CD4-positive, alpha-beta T cell (primary cell): Measurements from ENCODE around the gene RAD54L2. TPM values are rescaled to one million over a fixed set of nuclear protein-coding genes. Genes with fewer than 3 reads are reported as not detected.

ENCODE experiments used
- ATAC-seq: fragments of 200-7000 bp; cut with Tn5 transposase; one replicate; pipeline ENCODE4 v1.10.0; 2022; ENCODE audit warnings: mild to moderate bottlenecking; ENCODE audit not compliant: poor library complexity
- CTCF ChIA-PET: fragments of 350-600 bp; sonication (Branson Sonifier 250); formaldehyde crosslinking; loops from one replicate; lab custom pipeline; 2021; ENCODE audit warnings: antibody characterized with exemption, inconsistent platforms; lab: Charles Lee
- POLR2A ChIA-PET: fragments of 350-600 bp; sonication (Branson Sonifier 250); formaldehyde crosslinking; loops from one replicate; lab custom pipeline; 2021; ENCODE audit warnings: antibody characterized with exemption, inconsistent platforms; lab: Charles Lee
- DNase-seq, 14 experiments: peaks; one replicate each; pipeline ENCODE4 v3.0.0-alpha.2; 2013 to 2020; ENCODE audit warnings: mixed read lengths in 2 of 14
- H3K27ac ChIP-seq, 2 donors: one replicate each; pipeline versions ENCODE4 v1.5.1 to v1.7.0; 2013; ENCODE audit warnings: low read length in 2 of 2, low read depth in 1 of 2, mild to moderate bottlenecking in 1 of 2
- H3K27me3 ChIP-seq, 2 experiments: 1 replicate in 1 of 2; 2 replicates in 1 of 2; pipeline versions ENCODE4 v1.6.1 to v1.7.0; 2013; ENCODE audit warnings: low read length in 2 of 2, control low read depth in 1 of 2, mild to moderate bottlenecking in 1 of 2, moderate library complexity in 1 of 2; ENCODE audit not compliant: insufficient read depth in 2 of 2, control insufficient read depth in 1 of 2
- H3K36me3 ChIP-seq: one replicate; pipeline ENCODE4 v1.6.1; 2013; ENCODE audit warnings: low read length, control low read depth; ENCODE audit not compliant: insufficient read depth
- H3K4me1 ChIP-seq: one replicate; pipeline ENCODE4 v1.6.1; 2013; ENCODE audit warnings: low read length, control low read depth; ENCODE audit not compliant: insufficient read depth
- H3K4me3 ChIP-seq: one replicate; pipeline ENCODE4 v1.5.1; 2013; ENCODE audit warnings: mild to moderate bottlenecking, low read length, moderate library complexity
- H3K9me3 ChIP-seq, 2 experiments: 1 replicate in 1 of 2; 2 replicates in 1 of 2; pipeline versions ENCODE4 v1.6.1 to v1.7.0; 2013; ENCODE audit warnings: low read length in 2 of 2, mild to moderate bottlenecking in 2 of 2, control low read depth in 1 of 2, moderate library complexity in 1 of 2; ENCODE audit not compliant: control insufficient read depth in 1 of 2, insufficient read depth in 1 of 2
- H3K27ac Mint-ChIP-seq: one replicate; pipeline ENCODE4 v1.8.0; 2020; ENCODE audit warnings: mixed read lengths
- H3K27me3 Mint-ChIP-seq: one replicate; pipeline ENCODE4 v1.8.0; 2021; ENCODE audit warnings: mixed read lengths
- H3K36me3 Mint-ChIP-seq: one replicate; pipeline ENCODE4 v1.8.0; 2021; ENCODE audit warnings: low read depth, mixed read lengths
- H3K4me1 Mint-ChIP-seq: one replicate; pipeline ENCODE4 v1.8.0; 2021; ENCODE audit warnings: low read depth, mixed read lengths
- H3K4me3 Mint-ChIP-seq: one replicate; pipeline ENCODE4 v1.8.0; 2020; ENCODE audit warnings: mild to moderate bottlenecking, mixed read lengths
- H3K9me3 Mint-ChIP-seq: one replicate; pipeline ENCODE4 v1.8.0; 2020; ENCODE audit warnings: mixed read lengths
- intact Hi-C, 2 experiments: fragments of 100-400 bp; cut with DNase I in 1 of 2; cut with micrococcal nuclease in 1 of 2; formaldehyde crosslinking; loops; one replicate each; pipeline versions ENCODE4 v1.15.1 to v1.9.0; 2023 to 2025; cut with DNase I, micrococcal nuclease
- total RNA-seq, 174 experiments: library from RNA in 2 of 174; stranded (reverse) in 2 of 174; gene quantifications; one replicate each; pipeline ENCODE4 v1.2.3 and lab custom pipeline; 2021 to 2026
- TF ChIP-seq, protein P1 (sequence below): fragments of 200-600 bp; IDR thresholded peaks from one replicate; pipeline ENCODE4 v1.8.0; 2022; ENCODE audit warnings: antibody characterized with exemption, mild to moderate bottlenecking

Gene RAD54L2
- total RNA-seq, 2 experiments from 2014 or later = 39.9 to 41.7 TPM

- H3K4me1 ChIP-seq = peaks cover 24% of the 10 kb centered on the region
- TF ChIP-seq, protein P1, sequence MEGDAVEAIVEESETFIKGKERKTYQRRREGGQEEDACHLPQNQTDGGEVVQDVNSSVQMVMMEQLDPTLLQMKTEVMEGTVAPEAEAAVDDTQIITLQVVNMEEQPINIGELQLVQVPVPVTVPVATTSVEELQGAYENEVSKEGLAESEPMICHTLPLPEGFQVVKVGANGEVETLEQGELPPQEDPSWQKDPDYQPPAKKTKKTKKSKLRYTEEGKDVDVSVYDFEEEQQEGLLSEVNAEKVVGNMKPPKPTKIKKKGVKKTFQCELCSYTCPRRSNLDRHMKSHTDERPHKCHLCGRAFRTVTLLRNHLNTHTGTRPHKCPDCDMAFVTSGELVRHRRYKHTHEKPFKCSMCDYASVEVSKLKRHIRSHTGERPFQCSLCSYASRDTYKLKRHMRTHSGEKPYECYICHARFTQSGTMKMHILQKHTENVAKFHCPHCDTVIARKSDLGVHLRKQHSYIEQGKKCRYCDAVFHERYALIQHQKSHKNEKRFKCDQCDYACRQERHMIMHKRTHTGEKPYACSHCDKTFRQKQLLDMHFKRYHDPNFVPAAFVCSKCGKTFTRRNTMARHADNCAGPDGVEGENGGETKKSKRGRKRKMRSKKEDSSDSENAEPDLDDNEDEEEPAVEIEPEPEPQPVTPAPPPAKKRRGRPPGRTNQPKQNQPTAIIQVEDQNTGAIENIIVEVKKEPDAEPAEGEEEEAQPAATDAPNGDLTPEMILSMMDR = no peak
- ATAC-seq (no peak), DNase-seq (no peak)
- no peak overlapping the region for H3K4me3 Mint-ChIP-seq
- no peaks in the 10 kb centered on the region for H3K36me3 ChIP-seq
- no peak overlapping the region for H3K27ac Mint-ChIP-seq
- no peak overlapping the region for H3K27ac ChIP-seq
- peaks cover 29% of the 10 kb centered on the region for H3K4me1 Mint-ChIP-seq
- H3K9me3 Mint-ChIP-seq = no peaks in the 10 kb centered on the region
- no peaks in the 10 kb centered on the region for H3K27me3 ChIP-seq
- intact Hi-C loops = loop anchor here (2.0 to 10.0 kb wide), 5 partner anchors 36 to 1151 kb away; partner anchors contain the start of genes C3orf18 (in 1 of the 2), CYB561D2 (in 1 of the 2), HEMK1 (in 1 of the 2) and NPRL2 (in 1 of the 2)
- H3K36me3 Mint-ChIP-seq = peaks cover 13% of the 10 kb centered on the region
- H3K4me3 ChIP-seq = no peak overlapping the region
- ChIA-PET POLR2A (interaction anchor here (2.1 kb wide), 1 partner anchor 179 kb away, joined by 18 read pairs; no protein-coding TSS in a partner anchor), CTCF (interaction anchor here (1.9 to 4.8 kb wide), 3 partner anchors 35 to 297 kb away, joined by 5 to 67 read pairs (median 15); no protein-coding TSS in a partner anchor)
- H3K27me3 Mint-ChIP-seq = no peaks in the 10 kb centered on the region
- no peaks in the 10 kb centered on the region for H3K9me3 ChIP-seq
These were observed 35.5 kb upstream of the RAD54L2 start for GRCh38 chr3:51503007-51503406.

DNA sequence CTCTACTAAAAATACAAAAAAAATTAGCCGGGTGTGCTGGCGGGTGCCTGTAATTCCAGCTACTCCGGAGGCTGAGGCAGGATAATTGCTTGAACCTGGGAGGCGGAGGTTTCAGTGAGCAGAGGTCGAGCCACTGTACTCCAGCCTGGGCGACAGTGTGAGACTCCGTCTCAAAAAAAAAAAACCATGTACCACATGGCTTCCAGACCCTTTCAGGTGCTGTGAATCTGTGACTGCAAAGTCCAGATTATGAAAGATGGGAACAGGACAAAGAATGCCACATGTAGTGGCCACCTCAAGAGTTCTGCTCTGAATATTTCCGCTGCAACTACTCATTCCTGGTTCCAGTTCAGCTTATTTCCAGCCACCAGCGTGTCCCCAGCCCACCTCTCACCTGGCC lies 30.3 kb upstream of the RAD54L2 start:
- TF ChIP-seq, protein P1 = no peak
- Histone ChIP-seq H3K36me3 (no peaks in the 10 kb centered on the region), H3K4me1 (peaks cover 4% of the 10 kb centered on the region), H3K27me3 (no peaks in the 10 kb centered on the region), H3K4me3 (no peak overlapping the region), H3K9me3 (no peaks in the 10 kb centered on the region), H3K27ac (no peak overlapping the region)
- ATAC-seq (no peak), DNase-seq (no peak)
- intact Hi-C loops = loop anchor here in 1 of 2 experiments (10.0 kb wide), 1 partner anchor 637 kb away; no protein-coding TSS in a partner anchor
- H3K36me3 Mint-ChIP-seq = no peaks in the 10 kb centered on the region
- no peak overlapping the region for H3K27ac Mint-ChIP-seq
- no peaks in the 10 kb centered on the region for H3K27me3 Mint-ChIP-seq
- peaks cover 6% of the 10 kb centered on the region for H3K4me1 Mint-ChIP-seq
- ChIA-PET CTCF (no interaction called here), POLR2A (interaction anchor here (2.7 kb wide), 1 partner anchor 8 kb away, joined by 7 read pairs; the partner anchor contains the start of gene DCAF1)
- H3K4me3 Mint-ChIP-seq = no peak overlapping the region
- no peaks in the 10 kb centered on the region for H3K9me3 Mint-ChIP-seq

DNA sequence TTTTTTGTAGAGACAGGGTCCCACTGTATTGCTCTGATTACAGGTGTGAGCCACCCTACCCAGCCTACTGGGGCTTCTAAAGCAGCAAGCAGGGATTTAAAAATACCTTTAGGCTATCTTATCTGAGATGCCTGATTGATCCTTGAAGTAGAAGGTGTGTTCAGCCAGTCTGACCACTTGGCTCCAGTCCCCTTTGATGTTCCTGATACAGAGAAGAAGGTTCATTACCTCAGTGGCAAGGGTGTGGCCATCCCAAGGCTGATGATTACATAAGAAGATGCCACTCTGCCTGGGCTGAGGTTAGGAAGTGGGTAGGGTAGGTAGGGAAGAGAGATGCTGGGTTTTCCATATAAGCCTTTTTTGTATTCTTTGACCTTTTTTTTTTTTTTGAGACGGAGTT lies 27.5 kb upstream of the RAD54L2 start:
- no peak overlapping the region for H3K4me3 Mint-ChIP-seq
- ATAC-seq (no peak), DNase-seq (no peak)
- Histone ChIP-seq H3K27ac (no peak overlapping the region), H3K9me3 (no peaks in the 10 kb centered on the region), H3K4me3 (no peak overlapping the region), H3K27me3 (no peaks in the 10 kb centered on the region), H3K36me3 (no peaks in the 10 kb centered on the region), H3K4me1 (peaks cover 4% of the 10 kb centered on the region)
- intact Hi-C loops = no loop called here
- no peaks in the 10 kb centered on the region for H3K27me3 Mint-ChIP-seq
- TF ChIP-seq, protein P1 = no peak
- peaks cover 6% of the 10 kb centered on the region for H3K4me1 Mint-ChIP-seq
- H3K36me3 Mint-ChIP-seq = no peaks in the 10 kb centered on the region
- no peak overlapping the region for H3K27ac Mint-ChIP-seq
- ChIA-PET POLR2A (interaction anchor here (2.7 kb wide), 1 partner anchor 11 kb away, joined by 7 read pairs; the partner anchor contains the start of gene DCAF1), CTCF (interaction anchor here (1.3 kb wide), 1 partner anchor 9 kb away, joined by 3 read pairs; no protein-coding TSS in a partner anchor)
- H3K9me3 Mint-ChIP-seq = no peaks in the 10 kb centered on the region
